Thoracic aorta (tissue), 2 donors: Measurements from ENCODE around the gene AZIN2. TPM values are rescaled to one million over a fixed set of nuclear protein-coding genes. Genes with fewer than 3 reads are reported as not detected.

Experiments
- ATAC-seq: fragments of 150-250 bp; one replicate; pipeline ENCODE4 v1.8.0; 2017; ENCODE audit warnings: low read depth; ENCODE audit not compliant: insufficient number of reproducible peaks, low FRiP score
- DNase-seq: peaks from one replicate; pipeline ENCODE4 v3.0.0-alpha.2; 2020; ENCODE audit warnings: low spot score
- H3K27ac ChIP-seq, 2 donors: fragments of 200-600 bp; sonication (generic); 1 replicate in 1 of 2; 2 replicates in 1 of 2; pipeline ENCODE4 v1.5.1; 2016; ENCODE audit warnings: mild to moderate bottlenecking in 2 of 2, moderate library complexity in 2 of 2
- H3K27me3 ChIP-seq: fragments of 200-600 bp; sonication (generic); replicated peaks from 2 replicates; pipeline ENCODE4 v1.6.0; 2016; ENCODE audit warnings: mild to moderate bottlenecking; ENCODE audit not compliant: insufficient read depth
- H3K36me3 ChIP-seq: fragments of 200-600 bp; sonication (generic); one replicate; pipeline ENCODE4 v1.5.1; 2016
- H3K4me1 ChIP-seq, 2 donors: fragments of 200-600 bp; sonication (generic); 1 replicate in 1 of 2; 2 replicates in 1 of 2; pipeline versions ENCODE4 v1.5.1 to v1.6.0; 2016; ENCODE audit warnings: low read depth in 2 of 2, mild to moderate bottlenecking in 1 of 2; ENCODE audit not compliant: control insufficient read depth in 1 of 2
- H3K4me3 ChIP-seq: fragments of 200-600 bp; sonication (generic); 2 replicates; pipeline ENCODE4 v1.5.1; 2016; ENCODE audit warnings: mild to moderate bottlenecking
- H3K9me3 ChIP-seq: fragments of 200-600 bp; sonication (generic); 2 replicates; pipeline ENCODE4 v1.5.1; 2016
- CTCF ChIP-seq: fragments of 200-600 bp; sonication (generic); IDR thresholded peaks from one replicate; pipeline ENCODE4 v1.5.1; 2019; ENCODE audit warnings: antibody characterized with exemption
- total RNA-seq, 2 donors: library from RNA; depleted of rRNA; stranded (reverse); fragments of >200 nt; gene quantifications; one replicate each; pipeline versions ENCODE4 v1.1.0 to v1.2.3, GENCODE V29; 2016

AZIN2 gene
- total RNA-seq, 2 donors from 2014 or later: 5.6 to 6.2 TPM

- Histone ChIP-seq H3K27me3 (no peaks in the 10 kb centered on the region), H3K27ac (no peak overlapping the region), H3K4me3 (no peak overlapping the region), H3K4me1 (peaks cover 6 to 40% of the 10 kb centered on the region in 2 donors), H3K9me3 (no peaks in the 10 kb centered on the region), H3K36me3 (peaks cover 11% of the 10 kb centered on the region)
- DNase-seq (no peak), ATAC-seq (no peak)
- TF ChIP-seq CTCF: no peak
Observed at GRCh38 chr1:33151116-33151515, 70.2 kb downstream of the AZIN2 start.

- TF ChIP-seq CTCF: no peak
- Histone ChIP-seq H3K27ac (peak overlapping the region; percentile 68 to 70), H3K4me1 (peaks cover 6 to 44% of the 10 kb centered on the region in 2 donors), H3K4me3 (no peak overlapping the region), H3K36me3 (peaks cover under 1% of the 10 kb centered on the region), H3K9me3 (no peaks in the 10 kb centered on the region), H3K27me3 (no peaks in the 10 kb centered on the region)
- peak; percentile 71 for ATAC-seq
- peak; percentile 37 for DNase-seq
Observed at GRCh38 chr1:33152685-33153432, 71.9 kb downstream of the AZIN2 start.

GRCh38 chr1:33153650-33154049, 72.7 kb downstream of the AZIN2 start:
- ATAC-seq (no peak), DNase-seq (no peak)
- no peaks in the 10 kb centered on the region for H3K27me3 ChIP-seq
- no peaks in the 10 kb centered on the region for H3K9me3 ChIP-seq
- H3K4me3 ChIP-seq: no peak overlapping the region
- peaks cover 7% of the 10 kb centered on the region for H3K36me3 ChIP-seq
- H3K4me1 ChIP-seq: peaks cover 6 to 44% of the 10 kb centered on the region in 2 donors
- H3K27ac ChIP-seq: peak overlapping the region; percentile 68 to 70
- TF ChIP-seq CTCF: no peak

GRCh38 chr1:33155877-33156538, 75.1 kb downstream of the AZIN2 start:
- TF ChIP-seq CTCF: no peak
- H3K4me1 ChIP-seq: peaks cover 6 to 48% of the 10 kb centered on the region in 2 donors
- no peaks in the 10 kb centered on the region for H3K27me3 ChIP-seq
- H3K9me3 ChIP-seq: no peaks in the 10 kb centered on the region
- no peak overlapping the region for H3K27ac ChIP-seq
- H3K4me3 ChIP-seq: no peak overlapping the region
- ATAC-seq (no peak), DNase-seq (no peak)
- peaks cover 13% of the 10 kb centered on the region for H3K36me3 ChIP-seq

- peaks cover 13% of the 10 kb centered on the region for H3K36me3 ChIP-seq
- peaks cover 6 to 47% of the 10 kb centered on the region in 2 donors for H3K4me1 ChIP-seq
- no peak for ATAC-seq
- TF ChIP-seq CTCF: no peak
- no peak for DNase-seq
- no peak overlapping the region for H3K27ac ChIP-seq
- H3K9me3 ChIP-seq: no peaks in the 10 kb centered on the region
- H3K27me3 ChIP-seq: no peaks in the 10 kb centered on the region
- no peak overlapping the region for H3K4me3 ChIP-seq
Observed at GRCh38 chr1:33157131-33157530, 76.2 kb downstream of the AZIN2 start.
